Prostate gland (tissue), 2 donors: ENCODE measurements around the gene PIGR.

ENCODE experiments used
- POLR2AphosphoS5 ChIP-seq: sonication (generic); formaldehyde crosslinking; IDR thresholded peaks from one replicate; pipeline ENCODE4 v1.6.1; 2017; ENCODE audit warnings: antibody characterized with exemption
- TF ChIP-seq, protein P1 (sequence below), 4 experiments: fragments of 200-600 bp in 2 of 4; fragments of 450-650 bp in 2 of 4; sonication (generic) in 2 of 4; IDR thresholded peaks; 1 replicate in 3 of 4; 2 replicates in 1 of 4; pipeline ENCODE4 v1.5.1; 2016 to 2019; ENCODE audit warnings: antibody characterized with exemption in 4 of 4, mild to moderate bottlenecking in 2 of 4, moderate library complexity in 2 of 4

- TF ChIP-seq, protein P1, sequence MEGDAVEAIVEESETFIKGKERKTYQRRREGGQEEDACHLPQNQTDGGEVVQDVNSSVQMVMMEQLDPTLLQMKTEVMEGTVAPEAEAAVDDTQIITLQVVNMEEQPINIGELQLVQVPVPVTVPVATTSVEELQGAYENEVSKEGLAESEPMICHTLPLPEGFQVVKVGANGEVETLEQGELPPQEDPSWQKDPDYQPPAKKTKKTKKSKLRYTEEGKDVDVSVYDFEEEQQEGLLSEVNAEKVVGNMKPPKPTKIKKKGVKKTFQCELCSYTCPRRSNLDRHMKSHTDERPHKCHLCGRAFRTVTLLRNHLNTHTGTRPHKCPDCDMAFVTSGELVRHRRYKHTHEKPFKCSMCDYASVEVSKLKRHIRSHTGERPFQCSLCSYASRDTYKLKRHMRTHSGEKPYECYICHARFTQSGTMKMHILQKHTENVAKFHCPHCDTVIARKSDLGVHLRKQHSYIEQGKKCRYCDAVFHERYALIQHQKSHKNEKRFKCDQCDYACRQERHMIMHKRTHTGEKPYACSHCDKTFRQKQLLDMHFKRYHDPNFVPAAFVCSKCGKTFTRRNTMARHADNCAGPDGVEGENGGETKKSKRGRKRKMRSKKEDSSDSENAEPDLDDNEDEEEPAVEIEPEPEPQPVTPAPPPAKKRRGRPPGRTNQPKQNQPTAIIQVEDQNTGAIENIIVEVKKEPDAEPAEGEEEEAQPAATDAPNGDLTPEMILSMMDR (IDR thresholded peaks at IDR 0.05): no peak
- no peak for TF ChIP-seq POLR2AphosphoS5
Measured at GRCh38 chr1:206937425-206937824, 8.8 kb downstream of the PIGR start.
